ENCODE measurements around the gene BEND3.

BEND3 gene

DNA sequence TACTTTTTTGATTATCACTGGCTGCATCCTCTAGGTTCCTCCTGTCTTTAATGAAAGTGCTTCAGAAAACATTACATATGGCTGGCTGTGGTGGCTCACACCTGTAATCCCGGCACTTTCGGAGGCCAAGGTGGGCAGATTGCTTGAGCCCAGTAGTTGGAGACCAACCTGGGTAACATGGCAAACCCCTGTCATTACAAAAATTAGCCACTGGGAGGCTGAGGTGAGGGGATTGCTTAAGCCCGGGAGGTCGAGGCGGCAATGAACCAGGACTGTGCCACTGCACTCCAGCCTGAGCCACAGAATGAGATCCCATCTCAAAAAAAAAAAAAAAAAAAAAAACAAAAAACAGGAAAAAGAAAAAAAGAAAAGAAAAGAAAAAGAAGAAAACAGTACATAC is 35.3 kb downstream of the BEND3 start:
- no peak for DNase-seq

DNA sequence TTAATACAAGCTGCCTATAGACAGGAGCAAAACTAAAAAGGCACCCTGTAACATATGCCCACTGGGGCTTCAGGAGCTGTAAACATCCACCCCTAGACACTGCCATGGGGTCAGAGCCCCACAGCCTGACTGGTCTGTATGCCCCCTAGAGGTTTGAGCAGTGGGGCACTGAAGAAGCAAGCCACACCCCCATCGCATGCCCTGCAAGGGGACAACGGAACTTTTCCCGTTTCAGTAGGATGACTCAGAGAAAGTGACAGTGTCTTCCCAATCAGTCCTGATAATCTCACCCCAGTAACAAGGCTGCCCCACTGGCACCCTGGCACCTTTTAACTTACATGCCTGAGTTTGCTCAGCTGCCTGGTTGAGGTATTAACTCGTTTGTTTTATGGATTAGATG is 35.9 kb downstream of the BEND3 start:
- DNase-seq, result no peak

DNA sequence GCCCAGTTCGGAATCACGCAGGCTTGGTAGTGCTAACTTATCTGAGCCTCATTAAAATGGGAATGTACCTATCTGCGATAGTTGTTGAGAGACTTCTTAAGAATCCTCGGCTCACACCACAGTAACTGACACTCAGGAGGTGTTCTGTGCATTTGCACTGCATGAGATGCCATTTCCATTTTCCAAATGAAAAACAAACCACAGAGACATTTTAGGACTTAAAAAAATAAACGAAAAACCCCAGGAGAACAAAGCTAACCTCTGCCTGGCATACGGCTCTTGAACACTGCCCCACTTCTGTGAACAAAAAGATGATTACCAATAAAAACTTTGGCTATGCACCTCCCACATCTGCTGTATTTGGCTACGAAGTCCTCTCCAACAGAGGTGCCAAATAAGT is 37.6 kb downstream of the BEND3 start:
- no peak for DNase-seq

DNA sequence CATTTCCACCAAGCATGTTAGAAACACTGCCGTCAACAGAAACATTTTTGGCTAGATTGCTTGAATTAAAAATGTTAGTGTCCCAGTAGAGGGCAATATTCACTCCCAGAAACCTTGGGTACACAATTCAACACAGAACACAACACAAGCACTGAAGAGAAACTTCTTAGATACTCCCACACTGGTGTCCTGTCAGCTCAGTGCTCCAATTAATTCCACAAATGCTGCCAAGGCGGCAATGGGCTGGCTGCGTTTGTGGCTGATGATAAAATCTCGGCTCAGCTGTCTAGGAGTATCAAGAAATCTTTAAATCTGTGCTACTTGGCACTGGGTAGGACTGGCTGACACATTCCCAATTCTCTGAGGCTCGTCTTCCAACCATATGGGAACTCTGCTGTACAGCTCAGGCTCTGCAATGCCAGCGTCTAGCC is 39.3 kb downstream of the BEND3 start:
- no peak for DNase-seq

DNA sequence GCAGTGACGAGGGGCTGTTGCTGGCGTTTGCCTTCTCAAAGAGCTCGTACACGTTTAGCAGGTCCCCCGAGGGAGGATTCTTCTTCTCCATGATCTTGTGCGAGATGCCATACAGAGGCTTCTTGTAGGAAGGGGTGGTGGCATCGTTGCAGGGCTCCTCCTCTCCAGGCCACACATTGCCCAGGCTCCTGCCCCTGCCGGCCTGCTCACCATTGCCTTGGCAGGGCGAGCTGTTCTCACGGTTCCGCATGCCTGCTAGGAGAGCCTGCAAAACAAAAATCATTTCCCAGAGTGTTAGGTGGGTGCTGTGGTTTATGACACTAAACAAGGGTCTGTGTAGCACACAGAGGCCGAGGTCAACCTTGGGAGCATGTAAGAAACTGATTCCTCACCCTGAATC is 44.6 kb downstream of the BEND3 start:
- no peak for DNase-seq

GRCh38 chr6:107069631-107070548 is 45.4 kb downstream of the BEND3 start:
- DNase-seq, result no peak

DNA sequence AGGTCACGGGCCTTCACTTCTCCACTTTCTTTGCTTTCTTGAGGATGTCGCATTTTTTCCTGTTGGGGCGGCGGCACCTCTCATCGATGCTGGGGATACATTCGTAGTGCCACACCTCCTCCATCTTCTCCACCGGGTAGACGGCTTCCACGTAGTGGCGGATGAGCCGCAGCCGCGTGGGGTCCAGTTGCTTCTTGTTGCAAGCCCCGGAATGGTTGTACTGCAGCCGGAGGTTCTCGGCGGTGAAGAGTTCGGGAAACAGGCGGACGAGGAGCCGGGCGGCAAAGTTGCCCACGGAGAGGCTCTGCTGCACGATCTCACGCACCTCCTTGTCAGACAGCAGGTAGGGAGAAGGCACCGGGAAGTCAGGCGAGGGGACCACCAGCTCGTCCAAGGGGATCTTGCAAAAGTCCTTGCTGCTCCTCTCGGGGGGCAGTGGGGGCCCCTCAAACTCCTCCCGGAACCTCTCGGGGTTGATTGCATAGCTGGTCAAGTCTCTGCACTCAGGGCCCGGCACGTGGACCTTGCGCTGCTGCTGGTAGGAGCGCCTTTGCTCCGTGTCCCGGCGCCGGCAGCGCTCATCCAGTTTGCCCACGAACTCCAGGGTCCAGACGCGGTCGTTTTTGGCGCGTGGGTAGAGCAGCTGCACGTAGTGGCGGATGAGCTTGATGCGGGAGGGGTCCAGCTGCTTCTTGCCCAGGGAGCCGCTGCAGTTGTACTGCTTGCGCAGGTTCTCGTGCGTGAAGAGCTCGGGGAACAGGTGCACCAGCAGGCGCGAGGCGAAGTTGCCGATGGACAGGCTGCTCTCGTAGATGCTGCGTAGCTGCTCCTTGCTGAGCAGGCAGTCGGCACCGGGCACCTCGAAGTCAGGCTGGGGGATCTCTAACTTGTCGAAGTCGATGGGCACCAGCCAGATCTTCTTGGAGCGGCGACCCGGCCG is 46.4 kb downstream of the BEND3 start:
- no peak for DNase-seq

- no peak for DNase-seq
Measured at GRCh38 chr6:107066697-107067659, 48.3 kb downstream of the BEND3 start.

DNA sequence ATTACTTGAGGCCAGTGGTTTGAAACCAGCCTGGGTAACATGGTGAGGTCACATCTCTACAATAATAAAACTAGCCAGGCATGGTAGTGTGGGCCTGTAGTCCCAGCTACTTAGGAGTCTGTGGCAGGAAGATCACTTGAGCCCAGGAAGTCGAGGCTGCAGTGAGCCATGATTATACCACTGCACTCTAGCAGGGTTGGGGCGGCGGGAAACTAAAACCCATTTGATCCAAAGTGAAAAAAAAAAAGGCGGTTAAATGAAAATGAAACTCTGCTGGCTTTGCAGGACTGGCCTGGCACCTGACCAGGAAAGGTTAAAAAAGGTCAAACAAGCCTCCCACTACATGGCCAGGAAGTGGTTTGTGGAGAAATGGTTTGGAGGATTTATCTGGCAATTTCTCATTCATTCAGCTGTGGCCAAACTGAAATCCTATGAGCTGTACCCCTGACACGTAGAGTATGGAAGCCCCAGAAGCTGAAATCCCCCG is 50.7 kb downstream of the BEND3 start:
- DNase-seq, result no peak

DNA sequence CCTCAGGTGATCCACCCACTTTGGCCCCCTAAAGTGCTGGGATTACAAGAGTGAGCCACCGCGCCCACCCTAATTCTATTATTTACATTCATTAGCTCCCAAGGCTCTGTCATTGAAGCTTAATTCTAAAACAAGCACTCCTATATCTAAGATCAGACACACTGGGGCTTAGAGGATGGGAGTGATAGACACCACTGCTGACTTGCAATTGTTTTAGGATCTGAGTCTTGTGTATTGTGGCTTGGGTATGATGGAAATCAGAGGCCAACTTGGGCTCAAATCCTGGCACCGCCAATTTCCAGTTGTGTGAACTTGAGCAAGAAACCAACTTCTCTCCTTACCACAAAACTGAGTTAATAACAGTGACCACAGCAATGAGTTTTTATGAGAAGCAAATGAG is 52.6 kb downstream of the BEND3 start:
- DNase-seq, result no peak

- DNase-seq, result no peak
Measured at GRCh38 chr6:107061125-107062020, 53.9 kb downstream of the BEND3 start.

DNA sequence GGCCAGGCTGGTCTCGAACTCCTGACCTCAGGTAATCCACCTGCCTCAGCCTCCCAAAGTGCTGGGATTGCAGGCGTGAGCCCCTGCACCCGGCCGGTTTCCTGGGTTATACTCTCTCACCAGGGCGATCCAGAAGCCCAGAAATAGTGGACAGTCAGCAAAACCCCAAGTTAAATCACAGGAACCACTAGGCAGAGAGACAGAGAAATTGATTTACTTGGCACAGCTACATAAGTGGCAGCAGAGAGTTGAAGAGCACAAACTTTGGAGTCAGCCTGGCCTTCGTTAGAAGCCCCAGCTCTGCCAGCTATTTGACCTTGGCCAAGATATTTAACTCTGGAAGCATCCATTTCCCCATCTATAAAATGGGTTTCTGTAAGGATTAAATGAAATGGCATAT is 54.6 kb downstream of the BEND3 start:
- no peak for DNase-seq

GRCh38 chr6:107059606-107060005 is 55.7 kb downstream of the BEND3 start:
- no peak for DNase-seq

- no peak for DNase-seq
Measured at GRCh38 chr6:107057679-107058078, 57.6 kb downstream of the BEND3 start.

DNA sequence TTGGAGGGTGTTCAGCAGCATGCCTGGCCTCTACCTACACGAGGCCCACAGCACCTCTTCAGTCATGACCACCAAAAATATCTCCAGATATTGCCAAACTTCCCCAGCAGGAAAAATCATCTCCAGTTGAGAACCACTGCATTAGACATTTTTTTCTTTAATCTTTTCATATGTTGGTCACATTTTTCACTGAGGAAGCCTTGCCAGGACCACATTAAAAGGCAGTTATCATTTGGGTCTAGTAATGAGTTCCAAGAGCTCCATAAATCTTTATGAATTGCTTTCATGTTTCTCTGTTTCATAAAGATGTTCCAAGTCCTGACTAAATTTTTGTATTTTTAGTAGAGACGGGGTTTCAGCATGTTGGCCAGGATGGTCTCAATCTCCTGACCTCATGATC is 58.5 kb downstream of the BEND3 start:
- DNase-seq, result no peak

DNA sequence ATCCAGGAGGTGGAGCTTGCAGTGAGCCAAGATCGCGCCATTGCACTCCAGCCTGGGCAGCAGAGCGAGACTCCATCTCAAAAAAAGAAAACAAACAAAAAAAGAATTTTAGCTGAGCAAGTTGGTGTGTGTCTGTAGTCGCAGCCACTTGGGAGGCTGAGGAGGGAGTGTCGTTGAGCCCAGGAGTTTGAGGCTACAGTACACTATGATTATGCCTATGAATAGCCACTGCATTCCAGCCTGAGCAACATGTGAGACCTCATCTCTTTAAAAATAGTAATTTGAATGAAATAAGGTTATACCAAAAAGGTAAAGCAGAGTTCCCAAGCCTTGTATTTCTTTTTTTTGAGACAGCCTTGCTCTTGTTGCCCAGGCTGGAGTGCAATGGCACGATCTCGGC is 67.5 kb downstream of the BEND3 start:
- no peak for DNase-seq

DNA sequence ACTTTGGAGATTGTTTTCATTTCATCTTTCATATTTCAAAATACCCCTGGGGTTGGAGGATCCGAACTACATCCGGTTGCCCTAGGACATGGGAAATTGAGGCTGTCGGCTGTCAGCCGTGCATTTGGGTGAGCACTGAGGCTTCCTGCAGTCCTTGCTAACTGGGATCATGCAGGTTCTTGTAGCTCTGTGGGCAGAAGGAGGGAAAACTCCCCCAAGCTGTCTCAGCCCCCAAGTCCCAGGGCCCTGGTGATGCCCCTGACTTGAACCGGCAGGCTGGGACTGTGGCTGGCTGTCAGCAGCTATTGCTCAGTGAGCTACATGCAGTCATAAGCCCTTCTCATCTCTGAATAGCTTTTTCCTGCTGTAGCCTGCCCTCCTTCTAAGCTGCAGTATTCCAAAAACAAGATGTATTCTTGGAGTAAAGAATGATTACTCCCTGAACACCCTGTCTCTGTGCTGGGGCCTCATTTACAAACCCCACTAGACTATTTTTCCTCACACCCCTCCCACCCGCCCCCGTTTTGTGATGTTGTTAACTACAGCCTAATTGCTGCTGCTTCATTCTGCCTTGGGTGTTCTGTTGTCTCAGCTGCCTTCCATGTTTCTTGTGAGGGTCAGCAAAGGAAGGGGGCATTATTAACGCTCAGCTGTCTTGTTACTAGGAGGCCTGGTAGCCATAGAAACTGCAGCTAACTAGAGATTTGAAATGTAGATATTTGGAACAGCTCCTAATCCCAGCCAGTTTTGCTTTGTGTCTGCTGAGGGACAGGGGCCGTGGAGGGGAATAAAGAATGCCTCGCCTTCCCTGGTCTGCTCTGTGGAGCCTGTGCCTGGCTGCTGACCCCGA is 69.3 kb downstream of the BEND3 start:
- DNase-seq, result no peak

DNA sequence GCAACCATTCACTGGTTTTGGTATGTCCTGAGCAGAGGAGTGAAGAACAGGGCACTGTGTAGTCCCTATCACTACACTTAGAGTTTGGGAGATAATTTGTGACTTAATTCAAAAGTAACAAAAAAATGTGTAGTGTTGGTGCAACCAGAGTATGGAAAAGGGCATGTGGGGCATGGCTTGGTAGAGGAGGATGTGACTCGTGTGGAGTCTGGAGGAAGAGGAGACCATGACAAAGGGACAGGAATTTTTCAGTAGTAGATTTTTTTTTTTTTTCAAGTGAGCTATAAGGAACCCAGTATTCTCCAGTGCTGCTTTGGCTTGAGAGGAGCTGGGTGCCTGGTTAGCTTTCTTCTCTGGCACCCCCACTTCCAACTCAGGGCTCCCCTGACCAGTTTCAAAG is 82.2 kb downstream of the BEND3 start:
- no peak for DNase-seq

- DNase-seq, result no peak
Measured at GRCh38 chr6:107032051-107032450, 83.3 kb downstream of the BEND3 start.

- DNase-seq, result no peak
Measured at GRCh38 chr6:107030151-107030550, 85.2 kb downstream of the BEND3 start.
